ENCODE data around the gene CREB3L1. TPM values are rescaled to one million over a fixed set of nuclear protein-coding genes. Genes with fewer than 3 reads are reported as not detected.

The CREB3L1 gene
- total RNA-seq, 6 donors from 2014 or later, result 19.9 to 66.8 (median 38.7) TPM

- Histone ChIP-seq H3K27ac (peak overlapping the region; percentile 66 to 90 (median 84)), H3K27me3 (peaks cover 0 to under 1% (median 0%) of the 10 kb centered on the region in 4 donors), H3K9me3 (no peaks in the 10 kb centered on the region), H3K4me1 (peaks cover 21 to 48% (median 38%) of the 10 kb centered on the region in 4 donors), H3K36me3 (no peaks in the 10 kb centered on the region), H3K4me3 (no peak overlapping the region)
- WGBS, 2 donors, result 69 to 78% methylated on average over 12 to 16 of the region's 16 CpGs
- no peak for ATAC-seq (ENCODE audit: low FRiP score in 2 of 2)
- TF ChIP-seq CTCF (IDR thresholded peaks at IDR 0.05), result no peak
- no peak for TF ChIP-seq EP300 (IDR thresholded peaks at IDR 0.05)
- TF ChIP-seq POLR2A (IDR thresholded peaks at IDR 0.05), result no peak
- peak; percentile 14 to 29 for TF ChIP-seq POLR2AphosphoS5 (IDR thresholded peaks at IDR 0.05)
- no peak for DNase-seq
These were observed 5.3 kb upstream of the CREB3L1 start for GRCh38 chr11:46271875-46272815.

GRCh38 chr11:46272816-46273427, 4.5 kb upstream of the CREB3L1 start:
- H3K27ac ChIP-seq, result peak overlapping the region; percentile 66 to 90 (median 84)
- peak; percentile 45 to 78 for ATAC-seq (ENCODE audit: low FRiP score in 2 of 2)
- WGBS, 2 donors, result 49 to 59% methylated on average over 9 of the region's 9 CpGs
- peaks cover 0 to 9% (median 3%) of the 10 kb centered on the region in 4 donors for H3K27me3 ChIP-seq
- H3K9me3 ChIP-seq, result no peaks in the 10 kb centered on the region
- H3K4me1 ChIP-seq, result peaks cover 27 to 56% (median 45%) of the 10 kb centered on the region in 4 donors
- TF ChIP-seq CTCF (IDR thresholded peaks at IDR 0.05) (no peak), POLR2A (IDR thresholded peaks at IDR 0.05) (peak in 1 of 4 donors; percentile 52), EP300 (IDR thresholded peaks at IDR 0.05) (peak in 1 of 4 donors; percentile 49), POLR2AphosphoS5 (IDR thresholded peaks at IDR 0.05) (peak in 1 of 2 donors; percentile 5)
- no peak overlapping the region for H3K4me3 ChIP-seq
- no peaks in the 10 kb centered on the region for H3K36me3 ChIP-seq
- DNase-seq, result peak in 1 of 2 donors; percentile 82

GRCh38 chr11:46273511-46274205, 3.8 kb upstream of the CREB3L1 start:
- Histone ChIP-seq H3K27ac (peak overlapping the region; percentile 66 to 90 (median 84)), H3K9me3 (no peaks in the 10 kb centered on the region), H3K4me3 (no peak overlapping the region), H3K4me1 (peaks cover 30 to 63% (median 51%) of the 10 kb centered on the region in 4 donors), H3K36me3 (no peaks in the 10 kb centered on the region), H3K27me3 (peaks cover 0 to 15% (median 6%) of the 10 kb centered on the region in 4 donors)
- DNase-seq (peak in 1 of 2 donors; percentile 68), ATAC-seq (ENCODE audit: low FRiP score in 2 of 2) (peak in 1 of 2 donors; percentile 9)
- WGBS, 2 donors, result 48 to 58% methylated on average over 6 to 7 of the region's 7 CpGs
- peak in 1 of 4 donors; percentile 33 for TF ChIP-seq POLR2A (IDR thresholded peaks at IDR 0.05)
- TF ChIP-seq CTCF (IDR thresholded peaks at IDR 0.05), result no peak
- peak in 1 of 4 donors; percentile 72 for TF ChIP-seq EP300 (IDR thresholded peaks at IDR 0.05)
- peak in 1 of 2 donors; percentile 13 for TF ChIP-seq POLR2AphosphoS5 (IDR thresholded peaks at IDR 0.05)

GRCh38 chr11:46275964-46276641, 1.4 kb upstream of the CREB3L1 start:
- WGBS, 2 donors, result 53 to 56% methylated on average over 6 of the region's 6 CpGs
- H3K4me1 ChIP-seq, result peaks cover 37 to 81% (median 64%) of the 10 kb centered on the region in 4 donors

More at GRCh38 chr11:46275964-46276641, 1.4 kb upstream of the CREB3L1 start:
- peak overlapping the region; percentile 50 to 90 (median 75) for H3K27ac ChIP-seq
- ATAC-seq (ENCODE audit: low FRiP score in 2 of 2), result peak in 1 of 2 donors; percentile 65
- H3K27me3 ChIP-seq, result peaks cover 0 to 15% (median 6%) of the 10 kb centered on the region in 4 donors
- DNase-seq, result peak in 1 of 2 donors; percentile 81
- TF ChIP-seq EP300 (IDR thresholded peaks at IDR 0.05) (peak in 2 of 4 donors; percentile 33 to 41), POLR2A (IDR thresholded peaks at IDR 0.05) (peak in 1 of 4 donors; percentile 32), CTCF (IDR thresholded peaks at IDR 0.05) (no peak), POLR2AphosphoS5 (IDR thresholded peaks at IDR 0.05) (peak in 1 of 2 donors; percentile 16)
- no peaks in the 10 kb centered on the region for H3K9me3 ChIP-seq
- no peaks in the 10 kb centered on the region for H3K36me3 ChIP-seq
- H3K4me3 ChIP-seq, result peak overlapping the region in 1 of 4 donors; percentile 77

Data from upper lobe of left lung (tissue), 6 donors.